Natural killer cell (primary cell): ENCODE data around the gene ANTXRL. TPM values are rescaled to one million over a fixed set of nuclear protein-coding genes. Genes with fewer than 3 reads are reported as not detected.
"Not testable (repeated sequence)": the region's sequence is repeated elsewhere in the genome, so short reads cannot be mapped to it uniquely, and the experiment has no call there.

ENCODE experiments used
- ATAC-seq, 3 donors: fragments of 150-1000 bp in 2 of 3; fragments of 200-7000 bp in 1 of 3; cut with Tn5 transposase; 1 replicate in 1 of 3; 2 replicates in 2 of 3; pipeline ENCODE4 v1.10.0; 2021; ENCODE audit warnings: mild to moderate bottlenecking in 2 of 3, moderate library complexity in 2 of 3
- DNase-seq, 2 donors: peaks; one replicate each; pipeline versions ENCODE4 v3.0.0 to v3.0.0-alpha.2; 2013 to 2021; ENCODE audit warnings: mixed read lengths in 1 of 2
- H3K27ac ChIP-seq: one replicate; pipeline ENCODE4 v1.5.1; 2013; ENCODE audit warnings: mild to moderate bottlenecking, low read length
- H3K27me3 ChIP-seq: one replicate; pipeline ENCODE4 v1.6.1; 2013; ENCODE audit warnings: low read length; ENCODE audit not compliant: control insufficient read depth, insufficient read depth
- H3K36me3 ChIP-seq: one replicate; pipeline ENCODE4 v1.6.1; 2013; ENCODE audit warnings: low read length; ENCODE audit not compliant: control insufficient read depth, insufficient read depth
- H3K4me1 ChIP-seq: one replicate; pipeline ENCODE4 v1.6.1; 2013; ENCODE audit warnings: low read length; ENCODE audit not compliant: control insufficient read depth, insufficient read depth
- H3K4me3 ChIP-seq: one replicate; pipeline ENCODE4 v1.5.1; 2013; ENCODE audit warnings: low read length
- H3K9me3 ChIP-seq: one replicate; pipeline ENCODE4 v1.6.1; 2013; ENCODE audit warnings: low read length; ENCODE audit not compliant: control insufficient read depth, insufficient read depth
- H3K27ac Mint-ChIP-seq, 2 donors: one replicate each; pipeline ENCODE4 v1.8.0; 2022; ENCODE audit warnings: mild to moderate bottlenecking in 2 of 2, mixed read lengths in 2 of 2, moderate library complexity in 1 of 2
- H3K27me3 Mint-ChIP-seq, 2 donors: one replicate each; pipeline ENCODE4 v1.8.0; 2022; ENCODE audit warnings: low read depth in 2 of 2, mixed read lengths in 2 of 2
- H3K36me3 Mint-ChIP-seq: one replicate; pipeline ENCODE4 v1.8.0; 2022; ENCODE audit warnings: mixed read lengths
- H3K4me1 Mint-ChIP-seq, 2 donors: one replicate each; pipeline ENCODE4 v1.8.0; 2022; ENCODE audit warnings: mixed read lengths in 2 of 2
- H3K4me3 Mint-ChIP-seq: one replicate; pipeline ENCODE4 v1.8.0; 2022; ENCODE audit warnings: mild to moderate bottlenecking, moderate library complexity, mixed read lengths
- H3K9me3 Mint-ChIP-seq, 2 donors: one replicate each; pipeline ENCODE4 v1.8.0; 2022; ENCODE audit warnings: mixed read lengths in 2 of 2
- WGBS: methylation state at CpG from one replicate; pipeline ENCODE4 v1.1.7; 2013; ENCODE audit warnings: missing lambda C conversion rate; ENCODE audit not compliant: insufficient coverage; 5-methylcytosine and 5-hydroxymethylcytosine counted together
- intact Hi-C: fragments of 100-400 bp; cut with micrococcal nuclease; formaldehyde crosslinking; loops from one replicate; pipeline ENCODE4 v1.14.2; 2022
- total RNA-seq, 4 donors: library from RNA; stranded (reverse); fragments of 120-200 nt in 1 of 4; gene quantifications; one replicate each; pipeline versions ENCODE4 v1.2.3 to v1.2.4, GENCODE V29; 2013 to 2022
- TF ChIP-seq, protein P1 (sequence below): fragments of 200-600 bp; IDR thresholded peaks from one replicate; pipeline ENCODE4 v1.8.0; 2022; ENCODE audit warnings: antibody characterized with exemption

The ANTXRL gene
- total RNA-seq, 3 donors from 2014 or later (not counting 1 experiment from before 2014, with no cell fraction given): not detected

DNA sequence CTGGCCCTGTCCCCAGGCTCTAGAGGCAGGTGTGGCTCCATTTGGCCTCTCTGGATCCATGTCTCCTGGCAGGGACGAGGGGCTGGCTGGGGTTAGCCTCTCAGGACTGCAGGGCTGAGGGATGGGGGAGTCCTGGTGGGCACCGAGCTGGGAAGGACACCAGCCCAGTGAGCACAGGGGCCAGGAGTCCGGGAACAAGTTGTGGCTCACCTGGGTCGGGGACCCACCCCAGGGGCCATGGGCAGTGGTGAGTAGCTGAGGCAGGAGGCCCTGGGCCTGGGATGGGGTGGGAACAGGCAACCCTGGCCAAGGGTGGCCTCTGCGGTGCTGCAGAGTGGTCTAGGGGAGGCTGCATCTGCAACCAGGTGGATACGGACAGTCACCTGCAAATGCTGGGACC, 24.1 kb downstream of the ANTXRL start:
- H3K27me3 Mint-ChIP-seq: no peaks in the 10 kb centered on the region
- ATAC-seq: no peak
- TF ChIP-seq, protein P1, sequence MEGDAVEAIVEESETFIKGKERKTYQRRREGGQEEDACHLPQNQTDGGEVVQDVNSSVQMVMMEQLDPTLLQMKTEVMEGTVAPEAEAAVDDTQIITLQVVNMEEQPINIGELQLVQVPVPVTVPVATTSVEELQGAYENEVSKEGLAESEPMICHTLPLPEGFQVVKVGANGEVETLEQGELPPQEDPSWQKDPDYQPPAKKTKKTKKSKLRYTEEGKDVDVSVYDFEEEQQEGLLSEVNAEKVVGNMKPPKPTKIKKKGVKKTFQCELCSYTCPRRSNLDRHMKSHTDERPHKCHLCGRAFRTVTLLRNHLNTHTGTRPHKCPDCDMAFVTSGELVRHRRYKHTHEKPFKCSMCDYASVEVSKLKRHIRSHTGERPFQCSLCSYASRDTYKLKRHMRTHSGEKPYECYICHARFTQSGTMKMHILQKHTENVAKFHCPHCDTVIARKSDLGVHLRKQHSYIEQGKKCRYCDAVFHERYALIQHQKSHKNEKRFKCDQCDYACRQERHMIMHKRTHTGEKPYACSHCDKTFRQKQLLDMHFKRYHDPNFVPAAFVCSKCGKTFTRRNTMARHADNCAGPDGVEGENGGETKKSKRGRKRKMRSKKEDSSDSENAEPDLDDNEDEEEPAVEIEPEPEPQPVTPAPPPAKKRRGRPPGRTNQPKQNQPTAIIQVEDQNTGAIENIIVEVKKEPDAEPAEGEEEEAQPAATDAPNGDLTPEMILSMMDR: no peak
- WGBS: 84% methylated on average over 6 of the region's 6 CpGs
- Histone ChIP-seq H3K27me3 (no peaks in the 10 kb centered on the region), H3K4me3 (no peak overlapping the region), H3K27ac (no peak overlapping the region), H3K9me3 (no peaks in the 10 kb centered on the region), H3K36me3 (no peaks in the 10 kb centered on the region), H3K4me1 (no peaks in the 10 kb centered on the region)
- H3K9me3 Mint-ChIP-seq: no peaks in the 10 kb centered on the region
- no peaks in the 10 kb centered on the region for H3K36me3 Mint-ChIP-seq
- no peak overlapping the region for H3K27ac Mint-ChIP-seq
- H3K4me1 Mint-ChIP-seq: no peaks in the 10 kb centered on the region
- no peak for DNase-seq
- no peak overlapping the region for H3K4me3 Mint-ChIP-seq
- intact Hi-C loops: no loop called here

GRCh38 chr10:46311501-46311951, 24.7 kb downstream of the ANTXRL start:
- Mint-ChIP-seq H3K36me3 (no peaks in the 10 kb centered on the region), H3K27me3 (no peaks in the 10 kb centered on the region), H3K4me3 (no peak overlapping the region), H3K27ac (no peak overlapping the region), H3K9me3 (no peaks in the 10 kb centered on the region), H3K4me1 (no peaks in the 10 kb centered on the region)
- Histone ChIP-seq H3K4me1 (no peaks in the 10 kb centered on the region), H3K9me3 (no peaks in the 10 kb centered on the region), H3K27ac (no peak overlapping the region), H3K4me3 (no peak overlapping the region), H3K36me3 (no peaks in the 10 kb centered on the region), H3K27me3 (no peaks in the 10 kb centered on the region)
- 77% methylated on average over 3 of the region's 7 CpGs for WGBS
- no peak for ATAC-seq
- DNase-seq: no peak
- intact Hi-C loops: no loop called here
- TF ChIP-seq, protein P1: no peak

- H3K36me3 Mint-ChIP-seq, H3K9me3 ChIP-seq, H3K27ac ChIP-seq, H3K36me3 ChIP-seq, H3K27me3 ChIP-seq, H3K27me3 Mint-ChIP-seq, H3K4me1 Mint-ChIP-seq, H3K27ac Mint-ChIP-seq, H3K4me3 ChIP-seq, intact Hi-C loops, H3K4me1 ChIP-seq, ATAC-seq, H3K9me3 Mint-ChIP-seq, H3K4me3 Mint-ChIP-seq, DNase-seq: not testable (repeated sequence)
- WGBS: 95% methylated on average over 7 of the region's 9 CpGs
These were observed 25.2 kb downstream of the ANTXRL start for GRCh38 chr10:46311961-46312431.

GRCh38 chr10:46312953-46313352, 26.2 kb downstream of the ANTXRL start:
- Histone ChIP-seq H3K27me3 (no peaks in the 10 kb centered on the region), H3K27ac (no peak overlapping the region), H3K4me3 (no peak overlapping the region), H3K36me3 (no peaks in the 10 kb centered on the region), H3K9me3 (no peaks in the 10 kb centered on the region), H3K4me1 (no peaks in the 10 kb centered on the region)
- no peak for DNase-seq
- no peaks in the 10 kb centered on the region for H3K36me3 Mint-ChIP-seq
- H3K27ac Mint-ChIP-seq: no peak overlapping the region
- no peaks in the 10 kb centered on the region for H3K9me3 Mint-ChIP-seq
- H3K4me3 Mint-ChIP-seq: no peak overlapping the region
- no peaks in the 10 kb centered on the region for H3K4me1 Mint-ChIP-seq
- TF ChIP-seq, protein P1: no peak
- intact Hi-C loops: no loop called here
- WGBS: 74% methylated on average over 3 of the region's 3 CpGs
- no peaks in the 10 kb centered on the region for H3K27me3 Mint-ChIP-seq
- ATAC-seq: no peak
